H1 (cell line): ENCODE data around the gene ABLIM1. TPM values are rescaled to one million over a fixed set of nuclear protein-coding genes. Genes with fewer than 3 reads are reported as not detected.

Source experiments
- CTCF ChIA-PET: fragments of 300-600 bp; sonication (Branson Sonifier 250); formaldehyde crosslinking; loops from one replicate; lab custom pipeline; 2021; ENCODE audit not compliant: partially characterized antibody; lab: Charles Lee
- POLR2A ChIA-PET: fragments of 300-600 bp; sonication (Branson Sonifier 250); formaldehyde crosslinking; loops from one replicate; lab custom pipeline; 2021; ENCODE audit warnings: inconsistent platforms; ENCODE audit not compliant: partially characterized antibody; lab: Charles Lee
- DNase-seq, 2 experiments: peaks; one replicate each; pipeline versions ENCODE4 v3.0.0 to v3.0.0-alpha.2; 2010 to 2022; ENCODE audit warnings: low spot score in 2 of 2, low read depth in 1 of 2, mixed read lengths in 1 of 2
- FAIRE-seq: peaks from 2 replicates; lab custom pipeline; 2011; peaks lifted over from hg19 to GRCh38; lab: Jason Lieb, UNC
- H2AFZ ChIP-seq: 2 replicates; pipeline ENCODE4 v1.8.1; 2012; ENCODE audit warnings: low read length, inconsistent platforms
- H2AK5ac ChIP-seq: 2 replicates; pipeline ENCODE4 v1.6.1; 2013; ENCODE audit warnings: low read depth, low read length
- H2BK120ac ChIP-seq: replicated peaks from 2 replicates; pipeline ENCODE3; 2013; ENCODE audit warnings: low read depth, low read length, inconsistent platforms
- H2BK12ac ChIP-seq: 2 replicates; pipeline ENCODE4 v1.6.1; 2013; ENCODE audit warnings: low read depth, low read length
- H2BK15ac ChIP-seq: 2 replicates; pipeline ENCODE4 v1.6.1; 2013; ENCODE audit warnings: low read length
- H2BK20ac ChIP-seq: 2 replicates; pipeline ENCODE4 v1.6.1; 2013; ENCODE audit warnings: low read length
- H2BK5ac ChIP-seq: 2 replicates; pipeline ENCODE4 v1.6.1; 2013; ENCODE audit warnings: low read depth, low read length
- H3K14ac ChIP-seq: 2 replicates; pipeline ENCODE4 v1.6.1; 2013; ENCODE audit warnings: inconsistent platforms; ENCODE audit not compliant: insufficient read length
- H3K18ac ChIP-seq: 2 replicates; pipeline ENCODE4 v1.6.1; 2013; ENCODE audit warnings: low read length; ENCODE audit errors: extremely low read depth
- H3K23ac ChIP-seq: 2 replicates; pipeline ENCODE4 v1.6.1; 2013; ENCODE audit warnings: inconsistent platforms; ENCODE audit not compliant: insufficient read length
- H3K23me2 ChIP-seq: 2 replicates; pipeline ENCODE4 v1.6.1; 2013; ENCODE audit warnings: low read depth, low read length
- H3K27ac ChIP-seq: 2 replicates; pipeline ENCODE4 v1.6.1; 2011; ENCODE audit warnings: low read depth, low read length, inconsistent platforms
- H3K27me3 ChIP-seq, 4 experiments: replicated peaks in 1 of 4; 1 replicate in 1 of 4; 2 replicates in 3 of 4; pipeline versions ENCODE4 v1.6.1 to v1.8.1; 2011 to 2013; ENCODE audit warnings: low read length in 3 of 4, mild to moderate bottlenecking in 3 of 4, inconsistent platforms in 2 of 4, mixed read lengths in 2 of 4, moderate library complexity in 1 of 4; ENCODE audit not compliant: control insufficient read depth in 3 of 4, insufficient read depth in 3 of 4; ENCODE audit errors: extremely low read depth in 1 of 4
- H3K36me3 ChIP-seq, 4 experiments: 2 replicates each; pipeline versions ENCODE4 v1.6.1 to v1.8.1; 2011 to 2013; ENCODE audit warnings: mild to moderate bottlenecking in 4 of 4, low read length in 3 of 4, moderate library complexity in 2 of 4, control low read depth in 1 of 4, inconsistent platforms in 1 of 4; ENCODE audit not compliant: insufficient read depth in 4 of 4, control insufficient read depth in 2 of 4
- H3K4ac ChIP-seq: replicated peaks from 2 replicates; pipeline ENCODE3; 2013; ENCODE audit warnings: low read length, low read depth, mixed read lengths, inconsistent platforms; ENCODE audit not compliant: insufficient read length
- H3K4me1 ChIP-seq, 4 experiments: replicated peaks in 1 of 4; 1 replicate in 1 of 4; 2 replicates in 3 of 4; pipeline versions ENCODE4 v1.6.1 to v1.8.1; 2011 to 2013; ENCODE audit warnings: low read length in 3 of 4, inconsistent platforms in 2 of 4, mixed read lengths in 1 of 4; ENCODE audit not compliant: insufficient read depth in 4 of 4, control insufficient read depth in 3 of 4
- H3K4me2 ChIP-seq, 2 experiments: 2 replicates each; pipeline versions ENCODE4 v1.6.1 to v1.8.1; 2011 to 2013; ENCODE audit warnings: low read depth in 2 of 2, low read length in 2 of 2, control low read depth in 1 of 2, inconsistent platforms in 1 of 2, mild to moderate bottlenecking in 1 of 2; ENCODE audit not compliant: insufficient read depth in 1 of 2
- H3K4me3 ChIP-seq, 4 experiments: fragments of 200-600, 300-600 bp in 1 of 4; sonication (generic), shearing (Covaris generic), sonication (Bioruptor Twin) in 1 of 4; 2 replicates each; pipeline versions ENCODE4 v1.5.1 to v1.8.1; 2011 to 2016; ENCODE audit warnings: low read length in 4 of 4, low read depth in 3 of 4, control low read depth in 2 of 4, inconsistent platforms in 2 of 4, mild to moderate bottlenecking in 2 of 4, mixed read lengths in 1 of 4, moderate library complexity in 1 of 4; ENCODE audit not compliant: insufficient read depth in 2 of 4; ENCODE audit errors: extremely low read depth in 1 of 4
- H3K56ac ChIP-seq: replicated peaks from 2 replicates; pipeline ENCODE3; 2013; ENCODE audit warnings: low read depth, mild to moderate bottlenecking, mixed read lengths, low read length, inconsistent platforms; ENCODE audit not compliant: insufficient read length
- H3K79me1 ChIP-seq: 2 replicates; pipeline ENCODE4 v1.6.1; 2013; ENCODE audit warnings: low read depth, low read length, control low read depth
- H3K79me2 ChIP-seq, 2 experiments: 2 replicates each; pipeline versions ENCODE4 v1.6.1 to v1.8.1; 2012 to 2013; ENCODE audit warnings: low read length in 2 of 2, mild to moderate bottlenecking in 2 of 2, inconsistent platforms in 1 of 2; ENCODE audit not compliant: insufficient read depth in 2 of 2, control insufficient read depth in 1 of 2
- H3K9ac ChIP-seq, 4 experiments: replicated peaks in 1 of 4; 1 replicate in 1 of 4; 2 replicates in 3 of 4; pipeline versions ENCODE4 v1.6.1 to v1.8.1; 2011 to 2013; ENCODE audit warnings: low read depth in 3 of 4, low read length in 3 of 4, control low read depth in 2 of 4, mild to moderate bottlenecking in 2 of 4, moderate library complexity in 2 of 4, inconsistent platforms in 1 of 4; ENCODE audit errors: extremely low read depth in 1 of 4
- H3K9me3 ChIP-seq, 2 experiments: 2 replicates each; pipeline versions ENCODE4 v1.6.1 to v1.8.1; 2012 to 2013; ENCODE audit warnings: mild to moderate bottlenecking in 2 of 2, moderate library complexity in 2 of 2, control low read depth in 1 of 2, inconsistent platforms in 1 of 2, low read depth in 1 of 2, low read length in 1 of 2, mixed read lengths in 1 of 2; ENCODE audit not compliant: insufficient read depth in 2 of 2
- H4K20me1 ChIP-seq, 2 experiments: replicated peaks in 1 of 2; 2 replicates each; pipeline versions ENCODE3 to v1.8.1; 2011 to 2013; ENCODE audit warnings: inconsistent platforms in 2 of 2, low read length in 2 of 2, mild to moderate bottlenecking in 1 of 2; ENCODE audit not compliant: insufficient read depth in 2 of 2, control insufficient read depth in 1 of 2
- H4K5ac ChIP-seq: 2 replicates; pipeline ENCODE4 v1.6.1; 2013; ENCODE audit warnings: low read length, low read depth, mixed read lengths, inconsistent platforms; ENCODE audit not compliant: insufficient read length
- H4K8ac ChIP-seq: 2 replicates; pipeline ENCODE4 v1.8.0; 2013; ENCODE audit warnings: mild to moderate bottlenecking, moderate library complexity, low read length, inconsistent platforms; ENCODE audit not compliant: insufficient read depth; ENCODE audit errors: extremely low read depth
- H4K91ac ChIP-seq: replicated peaks from 2 replicates; pipeline ENCODE3; 2013; ENCODE audit warnings: low read length, mixed read lengths, inconsistent platforms; ENCODE audit not compliant: insufficient read length
- ASH2L ChIP-seq: fragments of 200-600, 300-600 bp; sonication (generic); IDR thresholded peaks from one replicate; pipeline ENCODE4 v1.7.1; 2017; ENCODE audit warnings: low read length
- CBX5 ChIP-seq: fragments of 300-800, 300-1000 bp; sonication (generic); IDR thresholded peaks from 2 replicates; pipeline ENCODE4 v1.7.1; 2016; ENCODE audit warnings: antibody characterized with exemption, low read length, low read depth
- CHD2 ChIP-seq: IDR thresholded peaks from 2 replicates; pipeline ENCODE4 v1.6.1; 2012; ENCODE audit warnings: low read length, improper control_type of control experiment
- CTBP2 ChIP-seq: IDR thresholded peaks from 2 replicates; pipeline ENCODE4 v1.7.0; 2011; ENCODE audit warnings: borderline replicate concordance, mild to moderate bottlenecking, moderate library complexity, mixed read lengths, low read length; ENCODE audit not compliant: insufficient read depth, insufficient read length
- E2F6 ChIP-seq: IDR thresholded peaks from 2 replicates; pipeline ENCODE4 v1.6.1; 2012; ENCODE audit warnings: inconsistent platforms
- EP300 ChIP-seq, 2 experiments: IDR thresholded peaks; 1 replicate in 1 of 2; 2 replicates in 1 of 2; pipeline ENCODE4 v1.6.1; 2011 to 2012; ENCODE audit warnings: low read depth in 2 of 2, low read length in 2 of 2, mild to moderate bottlenecking in 2 of 2, borderline replicate concordance in 1 of 2, inconsistent platforms in 1 of 2, moderate library complexity in 1 of 2
- SIX5 ChIP-seq: IDR thresholded peaks from 2 replicates; pipeline ENCODE4 v1.6.1; 2011; ENCODE audit warnings: mild to moderate bottlenecking, low read depth, low read length
- SP1 ChIP-seq: IDR thresholded peaks from 2 replicates; pipeline ENCODE4 v1.6.1; 2011; ENCODE audit warnings: low read depth, low read length
- SP4 ChIP-seq: IDR thresholded peaks from 2 replicates; pipeline ENCODE4 v1.6.1; 2012; ENCODE audit warnings: low read length, inconsistent platforms
- YY1 ChIP-seq: IDR thresholded peaks from 2 replicates; pipeline ENCODE4 v1.6.1; 2011; ENCODE audit warnings: low read depth, mild to moderate bottlenecking, low read length
- WGBS, 2 experiments: shearing (Covaris generic) in 1 of 2; methylation state at CpG; one replicate each; pipeline versions ENCODE4 v1.1.6 to v1.1.7; 2013 to 2015; ENCODE audit warnings: low lambda C conversion rate in 2 of 2, mixed read lengths in 2 of 2, inconsistent platforms in 1 of 2, low coverage in 1 of 2, missing lambda C conversion rate in 1 of 2; ENCODE audit not compliant: insufficient replicate concordance in 2 of 2, insufficient coverage in 1 of 2, insufficient read length in 1 of 2; ENCODE audit errors: extremely low coverage in 1 of 2, missing lambda C conversion rate in 1 of 2; 5-methylcytosine and 5-hydroxymethylcytosine counted together
- polyA plus RNA-seq, 7 experiments: library from polyadenylated mRNA; depleted of rRNA in 3 of 7; stranded (reverse) in 5 of 7; unstranded in 2 of 7; fragments of >200 nt in 5 of 7; fragments of 200-250 nt in 2 of 7; gene quantifications; 1 replicate in 5 of 7; 2 replicates in 1 of 7; 4 replicates in 1 of 7; pipeline versions ENCODE4 v1.2.1 to v1.2.3, GENCODE V29; 2011 to 2013; ENCODE audit warnings: missing spikeins in 2 of 7, mixed read lengths in 2 of 7
- total RNA-seq: library from RNA; stranded (reverse); fragmentation: NEBNext Ultra II Directional; extraction: Animal tissue kit (Norgen Biotek cat#: 25700); gene quantifications from 2 replicates; pipeline ENCODE4 v1.2.1, GENCODE V29; 2021

ABLIM1 gene
- total and polyA plus RNA-seq, 2 of the 8 experiments (the other 6 are each of a cell fraction or from before 2014, with no cell fraction given): 51.2 to 51.7 TPM

DNA sequence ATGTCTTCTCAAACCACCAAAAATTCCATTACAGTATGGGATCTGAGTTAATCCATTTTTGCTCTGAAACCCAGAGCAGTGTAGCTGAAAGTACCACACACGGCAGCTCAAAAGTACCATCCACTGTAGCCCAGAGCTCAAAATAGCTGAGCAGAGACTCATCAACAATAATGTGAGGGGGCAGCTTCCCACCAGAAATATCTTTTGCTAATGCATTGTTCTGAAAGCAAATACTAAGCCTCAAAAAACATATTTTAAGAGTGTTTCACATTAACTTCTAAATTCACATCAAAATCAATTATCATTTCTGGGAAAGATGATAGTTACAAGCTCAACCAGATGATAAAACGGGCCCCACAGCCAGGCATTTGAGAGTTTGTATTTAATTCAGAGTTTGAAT lies 73.7 kb downstream of the ABLIM1 start:
- DNase-seq (no peak), FAIRE-seq (no peak)
- H3K27ac ChIP-seq: no peak overlapping the region

More for the DNA sequence above, 73.7 kb downstream of the ABLIM1 start:
- Histone ChIP-seq H3K79me1 (no peaks in the 10 kb centered on the region), H3K9me3 (no peaks in the 10 kb centered on the region), H2AFZ (no peak overlapping the region), H3K23ac (no peak overlapping the region), H3K4me2 (no peak overlapping the region), H3K4me1 (no peaks in the 10 kb centered on the region), H3K18ac (no peak overlapping the region), H4K5ac (no peak overlapping the region), H3K27me3 (no peaks in the 10 kb centered on the region), H2BK120ac (no peak overlapping the region), H2BK20ac (no peak overlapping the region), H2BK12ac (no peak overlapping the region), H2AK5ac (no peak overlapping the region), H4K20me1 (no peaks in the 10 kb centered on the region), H3K23me2 (no peaks in the 10 kb centered on the region), H4K91ac (no peak overlapping the region), H3K14ac (no peak overlapping the region), H3K79me2 (no peaks in the 10 kb centered on the region), H2BK15ac (no peak overlapping the region), H4K8ac (no peak overlapping the region), H3K9ac (no peak overlapping the region), H3K4me3 (no peak overlapping the region), H2BK5ac (no peak overlapping the region), H3K36me3 (no peaks in the 10 kb centered on the region), H3K4ac (no peak overlapping the region), H3K56ac (no peak overlapping the region)
- CTCF ChIA-PET: no interaction called here
- TF ChIP-seq SP4 (no peak), SP1 (no peak), CHD2 (no peak), E2F6 (no peak), CBX5 (no peak), YY1 (no peak), SIX5 (no peak), ASH2L (no peak), CTBP2 (no peak), EP300 (IDR thresholded peaks at IDR 0.05; ENCODE audit: borderline replicate concordance in 1 of 2, low read depth in 2 of 2, low read length in 2 of 2) (no peak)
- POLR2A ChIA-PET: no interaction called here
- 90% methylated on average over 2 of the region's 2 CpGs; no CpG with 5 or more reads in 1 of the 2 experiments for WGBS, 2 experiments
